Amygdala (tissue), 56 donors: ENCODE results near the gene ACACA.
A peak's percentile ranks its signal among the peaks of the same experiment; 100 is the strongest.

Source experiments
- DNase-seq, 56 donors: peaks; one replicate each; lab custom pipeline; 2025; lab: John Stamatoyannopoulos, UW

Gene ACACA

GRCh38 chr17:37142294-37142896 is 264.2 kb downstream of the ACACA start:
- no peak for DNase-seq

GRCh38 chr17:37138571-37139120 is 268.0 kb downstream of the ACACA start:
- peak in 4 of 56 donors; percentile 6 to 20 (median 8) for DNase-seq

- no peak for DNase-seq
These were observed 268.6 kb downstream of the ACACA start for GRCh38 chr17:37137906-37138514.

- no peak for DNase-seq
These were observed 269.5 kb downstream of the ACACA start for GRCh38 chr17:37137070-37137610.

GRCh38 chr17:37135576-37135975 is 271.1 kb downstream of the ACACA start:
- no peak for DNase-seq

- DNase-seq, result no peak
These were observed 272.6 kb downstream of the ACACA start for GRCh38 chr17:37134050-37134449.

- no peak for DNase-seq
These were observed 273.5 kb downstream of the ACACA start for GRCh38 chr17:37133136-37133535.

GRCh38 chr17:37131669-37132611 is 274.7 kb downstream of the ACACA start:
- DNase-seq, result no peak

GRCh38 chr17:37130984-37131446 is 275.6 kb downstream of the ACACA start:
- DNase-seq, result no peak

GRCh38 chr17:37124821-37125173 is 281.8 kb downstream of the ACACA start:
- no peak for DNase-seq

GRCh38 chr17:37123941-37124820 is 282.5 kb downstream of the ACACA start:
- DNase-seq, result no peak

GRCh38 chr17:37123386-37123785 is 283.2 kb downstream of the ACACA start:
- no peak for DNase-seq

GRCh38 chr17:37121616-37122015 is 285.0 kb downstream of the ACACA start:
- no peak for DNase-seq

- no peak for DNase-seq
These were observed 288.1 kb downstream of the ACACA start for GRCh38 chr17:37118366-37119137.

GRCh38 chr17:37117373-37118142 is 289.1 kb downstream of the ACACA start:
- peak in 1 of 56 donors; percentile 0 for DNase-seq

GRCh38 chr17:37116671-37117185 is 289.9 kb downstream of the ACACA start:
- DNase-seq, result no peak

- DNase-seq, result peak in 26 of 56 donors; percentile 3 to 78 (median 28)
These were observed 295.3 kb downstream of the ACACA start for GRCh38 chr17:37111329-37111728.

GRCh38 chr17:37110746-37111145 is 295.9 kb downstream of the ACACA start:
- peak in 5 of 56 donors; percentile 7 to 21 (median 9) for DNase-seq
